Tibial nerve (tissue), 4 donors: ENCODE measurements around the gene POLK.

Experiments used
- CTCF ChIP-seq, 5 experiments: fragments of 200-600 bp in 3 of 5; fragments of 450-650 bp in 2 of 5; sonication (generic) in 3 of 5; IDR thresholded peaks; one replicate each; pipeline ENCODE4 v1.5.1; 2016 to 2019; ENCODE audit warnings: antibody characterized with exemption in 5 of 5, mild to moderate bottlenecking in 3 of 5, moderate library complexity in 2 of 5
- EP300 ChIP-seq, 2 donors: sonication (generic); formaldehyde crosslinking; IDR thresholded peaks; one replicate each; pipeline ENCODE4 v1.6.1; 2017; ENCODE audit warnings: antibody characterized with exemption in 2 of 2, mild to moderate bottlenecking in 1 of 2
- POLR2A ChIP-seq, 2 donors: fragments of 450-650 bp; IDR thresholded peaks; one replicate each; pipeline ENCODE4 v1.6.1; 2017; ENCODE audit warnings: antibody characterized with exemption in 2 of 2, mild to moderate bottlenecking in 2 of 2, moderate library complexity in 2 of 2

- TF ChIP-seq CTCF (IDR thresholded peaks at IDR 0.05) (no peak), POLR2A (IDR thresholded peaks at IDR 0.05) (no peak), EP300 (IDR thresholded peaks at IDR 0.05) (no peak)
Observed at GRCh38 chr5:75496026-75496425, 15.7 kb upstream of the POLK start.
